ENCODE measurements around the gene RTN4.

GRCh38 chr2:54967759-54968365, 82.4 kb downstream of the RTN4 start:
- TF ChIP-seq CTCF (IDR thresholded peaks at IDR 0.05; ENCODE audit: low read depth, low read length, poor library complexity, severe bottlenecking) (no peak), EZH2phosphoT487 (IDR thresholded peaks at IDR 0.05; ENCODE audit: borderline replicate concordance, low read length) (no peak)

Measured in DOHH2 (cell line).